Right lobe of liver (tissue), 6 donors: ENCODE measurements around the gene OXER1. TPM values are rescaled to one million over a fixed set of nuclear protein-coding genes. Genes with fewer than 3 reads are reported as not detected.

Source experiments
- ATAC-seq, 4 donors: fragments of 200-7000 bp; cut with Tn5 transposase; one replicate each; pipeline ENCODE4 v1.9.1; 2020; ENCODE audit warnings: mild to moderate bottlenecking in 4 of 4, moderate library complexity in 4 of 4
- DNase-seq, 3 donors: peaks; one replicate each; pipeline ENCODE4 v3.0.0-alpha.2; 2020
- H3K27ac ChIP-seq, 3 donors: fragments of 200-600 bp; one replicate each; pipeline ENCODE4 v1.8.0; 2022
- H3K27me3 ChIP-seq, 2 donors: fragments of 200-600 bp; one replicate each; pipeline ENCODE4 v1.8.0; 2022
- H3K36me3 ChIP-seq, 4 donors: fragments of 200-600 bp; sonication (generic) in 1 of 4; one replicate each; pipeline versions ENCODE4 v1.5.1 to v1.8.0; 2017 to 2022; ENCODE audit warnings: control low read depth in 1 of 4
- H3K4me1 ChIP-seq, 4 donors: fragments of 200-600 bp; sonication (generic) in 1 of 4; one replicate each; pipeline versions ENCODE4 v1.5.1 to v1.8.0; 2017 to 2022; ENCODE audit warnings: control low read depth in 1 of 4
- H3K4me3 ChIP-seq, 3 donors: fragments of 200-600 bp; one replicate each; pipeline ENCODE4 v1.8.0; 2022
- H3K9me3 ChIP-seq, 4 donors: fragments of 200-600 bp; sonication (generic) in 1 of 4; one replicate each; pipeline versions ENCODE4 v1.5.1 to v1.8.0; 2017 to 2022; ENCODE audit warnings: control low read depth in 1 of 4
- CTCF ChIP-seq, 4 donors: fragments of 200-600 bp in 3 of 4; fragments of 450-650 bp in 1 of 4; IDR thresholded peaks; one replicate each; pipeline versions ENCODE4 v1.5.1 to v1.8.0; 2016 to 2022; ENCODE audit warnings: antibody characterized with exemption in 4 of 4, mild to moderate bottlenecking in 2 of 4
- POLR2A ChIP-seq: fragments of 450-650 bp; IDR thresholded peaks from one replicate; pipeline ENCODE4 v1.6.1; 2017; ENCODE audit warnings: antibody characterized with exemption, mild to moderate bottlenecking
- WGBS: methylation state at CpG from one replicate; pipeline ENCODE4 v1.1.6; 2018; ENCODE audit warnings: low coverage, low lambda C conversion rate; ENCODE audit not compliant: insufficient coverage; ENCODE audit errors: missing lambda C conversion rate; 5-methylcytosine and 5-hydroxymethylcytosine counted together
- intact Hi-C, 2 donors: fragments of 100-400 bp; cut with DNase I; formaldehyde crosslinking; loops; one replicate each; pipeline versions ENCODE4 v1.11.2 to v1.14.1; 2022
- total RNA-seq, 6 experiments: library from RNA; depleted of rRNA in 2 of 6; stranded (reverse); fragments of >200 nt in 2 of 6; fragmentation: NEBNext Ultra II Directional in 3 of 6; extraction: Animal tissue kit (Norgen Biotek cat#: 25700) in 3 of 6; gene quantifications; one replicate each; pipeline versions ENCODE4 v1.1.0 to v1.2.4, GENCODE V29; 2016 to 2023
- donor health status: DM: no; HTN: yes; CAD: no.
- donor health status: DM: no; HTN: no; CAD: no.
- donor health status: DM: no; HTN: no; CAD: no.
- donor health status: DM: no; HTN: yes; CAD: no.
- donor health status: DM: no; HTN: yes; CAD: no.

Gene OXER1
- total RNA-seq, 6 experiments from 2014 or later, result 5.3 to 29.4 (median 10.7) TPM

GRCh38 chr2:42806786-42807185 is 42.9 kb upstream of the OXER1 start:
- no peak overlapping the region for H3K27ac ChIP-seq
- WGBS, result 78% methylated on average over 6 of the region's 6 CpGs
- H3K27me3 ChIP-seq, result no peaks in the 10 kb centered on the region
- TF ChIP-seq POLR2A, result no peak
- no peak for TF ChIP-seq CTCF (IDR thresholded peaks at IDR 0.05)
- intact Hi-C loops, result no loop called here
- H3K4me3 ChIP-seq, result no peak overlapping the region
- no peak for ATAC-seq
- H3K4me1 ChIP-seq, result peaks cover 0 to 13% (median 4%) of the 10 kb centered on the region in 4 donors
- H3K9me3 ChIP-seq, result no peaks in the 10 kb centered on the region
- no peaks in the 10 kb centered on the region for H3K36me3 ChIP-seq
- DNase-seq, result no peak

- WGBS, result 0% methylated on average over 1 of the region's 5 CpGs
- TF ChIP-seq CTCF (IDR thresholded peaks at IDR 0.05) (no peak), POLR2A (no peak)
- Histone ChIP-seq H3K4me3 (no peak overlapping the region), H3K4me1 (peaks cover 0 to 11% (median 4%) of the 10 kb centered on the region in 4 donors), H3K27ac (no peak overlapping the region), H3K27me3 (no peaks in the 10 kb centered on the region), H3K9me3 (no peaks in the 10 kb centered on the region), H3K36me3 (no peaks in the 10 kb centered on the region)
- no peak for ATAC-seq
- DNase-seq, result no peak
- intact Hi-C loops, result no loop called here
Observed at GRCh38 chr2:42804891-42805290, 41.0 kb upstream of the OXER1 start.

GRCh38 chr2:42804338-42804737 is 40.4 kb upstream of the OXER1 start:
- Histone ChIP-seq H3K36me3 (no peaks in the 10 kb centered on the region), H3K4me1 (peaks cover 0 to 9% (median 3%) of the 10 kb centered on the region in 4 donors), H3K27ac (no peak overlapping the region), H3K27me3 (no peaks in the 10 kb centered on the region), H3K4me3 (no peak overlapping the region), H3K9me3 (no peaks in the 10 kb centered on the region)
- ATAC-seq, result peak in 3 of 4 donors; percentile 8 to 50 (median 40)
- intact Hi-C loops, result no loop called here
- no peak for DNase-seq
- TF ChIP-seq POLR2A (no peak), CTCF (IDR thresholded peaks at IDR 0.05) (no peak)
- WGBS, result 20% methylated on average over 3 of the region's 3 CpGs

GRCh38 chr2:42802150-42802549 is 38.2 kb upstream of the OXER1 start:
- no peak for ATAC-seq
- intact Hi-C loops, result no loop called here
- Histone ChIP-seq H3K27me3 (no peaks in the 10 kb centered on the region), H3K27ac (no peak overlapping the region), H3K36me3 (no peaks in the 10 kb centered on the region), H3K4me3 (no peak overlapping the region), H3K4me1 (peaks cover 0 to 6% (median 0%) of the 10 kb centered on the region in 4 donors), H3K9me3 (no peaks in the 10 kb centered on the region)
- no peak for DNase-seq
- TF ChIP-seq POLR2A (no peak), CTCF (IDR thresholded peaks at IDR 0.05) (no peak)
- WGBS, result 87% methylated on average over 6 of the region's 6 CpGs

- WGBS, result 47% methylated on average over 4 of the region's 4 CpGs
- peaks cover 0 to 9% (median 0%) of the 10 kb centered on the region in 4 donors for H3K4me1 ChIP-seq
- ATAC-seq (peak in 1 of 4 donors; percentile 13), DNase-seq (no peak)
- no peaks in the 10 kb centered on the region for H3K27me3 ChIP-seq
- intact Hi-C loops, result no loop called here
- no peak overlapping the region for H3K4me3 ChIP-seq
- H3K9me3 ChIP-seq, result no peaks in the 10 kb centered on the region
- no peak overlapping the region for H3K27ac ChIP-seq
- no peaks in the 10 kb centered on the region for H3K36me3 ChIP-seq
- TF ChIP-seq POLR2A (no peak), CTCF (IDR thresholded peaks at IDR 0.05) (no peak)
Observed at GRCh38 chr2:42801381-42801780, 37.4 kb upstream of the OXER1 start.
